ENCODE measurements around the gene NUDC.

NUDC gene

GRCh38 chr1:26991310-26992116 is 70.0 kb downstream of the NUDC start:
- no peak for DNase-seq

GRCh38 chr1:26993237-26994019 is 71.9 kb downstream of the NUDC start, which contains the start of gene TRNP1:
Gene TRNP1, plus strand, starts transcription at chr1:26993692. Its CDS starts 95 bp downstream, at chr1:26993787.
- no peak for DNase-seq

GRCh38 chr1:26994020-26994786 is 72.7 kb downstream of the NUDC start:
- DNase-seq, result no peak

- no peak for DNase-seq
Observed at GRCh38 chr1:26994787-26995517, 73.4 kb downstream of the NUDC start.

GRCh38 chr1:26996024-26996423 is 74.5 kb downstream of the NUDC start:
- no peak for DNase-seq

Data from cortex of kidney (tissue), 1 donor.